ENCODE measurements around the gene RAPGEF4.

RAPGEF4 gene

DNA sequence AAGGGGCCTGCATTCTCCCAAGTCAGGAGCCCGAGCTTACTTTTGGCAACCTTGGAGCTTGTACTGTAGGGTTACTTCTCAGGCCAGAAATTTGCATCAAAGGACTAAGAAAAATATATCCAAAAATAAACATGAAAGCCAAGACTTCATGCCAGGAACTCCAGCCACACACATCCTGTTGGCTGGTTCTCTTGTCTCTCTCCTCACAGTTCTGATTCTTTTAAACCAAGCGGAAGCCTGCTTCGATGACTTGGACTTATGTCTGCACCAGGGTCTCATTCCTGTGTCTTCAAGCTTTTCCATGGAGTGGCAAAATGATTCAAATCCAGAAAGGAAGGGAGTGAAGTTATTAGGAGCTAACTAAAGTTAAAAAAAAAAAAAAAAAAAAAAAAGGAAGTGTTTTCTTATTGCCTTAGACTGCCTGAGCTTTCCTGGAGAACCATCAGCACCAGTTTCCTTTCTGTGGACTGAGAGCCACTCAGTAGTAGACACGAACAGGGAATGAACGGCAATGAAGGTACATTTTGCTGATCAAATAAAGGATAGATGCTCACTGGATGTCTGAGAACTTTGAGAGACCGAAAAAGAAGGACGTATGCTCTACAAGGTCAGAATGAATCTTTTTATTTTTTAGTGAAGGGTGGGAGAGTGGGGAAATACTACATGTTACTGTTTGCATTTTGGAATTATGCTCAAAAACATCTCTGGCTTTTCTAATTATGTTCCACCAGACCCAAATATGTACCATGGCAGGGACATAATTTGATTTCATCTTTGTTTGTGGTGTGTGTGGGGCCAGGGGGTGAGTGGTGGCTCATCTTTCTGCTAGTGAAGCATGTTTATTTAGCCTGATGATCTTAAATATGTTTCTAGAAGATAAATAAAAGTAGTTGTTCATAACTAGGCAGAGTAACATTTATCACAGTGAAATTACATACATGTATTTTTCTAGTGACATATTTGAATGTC, 86.0 kb downstream of the RAPGEF4 start:
- ATAC-seq (ENCODE audit: insufficient read depth, low read depth) (no peak), DNase-seq (no peak)
- Histone ChIP-seq H3K79me2 (ENCODE audit: insufficient read depth, low read length) (no peaks in the 10 kb centered on the region), H3K27me3 (ENCODE audit: insufficient read depth, low read length, poor library complexity) (peaks cover 10% of the 10 kb centered on the region), H2AFZ (ENCODE audit: low read depth, low read length) (no peak overlapping the region), H3K36me3 (ENCODE audit: insufficient read depth, low read length) (no peaks in the 10 kb centered on the region), H3K9ac (ENCODE audit: low read depth, low read length) (no peak overlapping the region), H3K4me2 (ENCODE audit: insufficient read depth, low read length) (no peak overlapping the region), H3K9me3 (ENCODE audit: insufficient read depth, low read length, severe bottlenecking) (no peaks in the 10 kb centered on the region), H4K20me1 (ENCODE audit: insufficient read depth, low read length) (no peaks in the 10 kb centered on the region), H3K4me1 (ENCODE audit: insufficient read depth, low read length) (no peaks in the 10 kb centered on the region), H3K27ac (ENCODE audit: low read length) (no peak overlapping the region), H3K4me3 (ENCODE audit: low read depth in 1 of 2, low read length in 2 of 2) (no peak overlapping the region)
- TF ChIP-seq, protein P1, sequence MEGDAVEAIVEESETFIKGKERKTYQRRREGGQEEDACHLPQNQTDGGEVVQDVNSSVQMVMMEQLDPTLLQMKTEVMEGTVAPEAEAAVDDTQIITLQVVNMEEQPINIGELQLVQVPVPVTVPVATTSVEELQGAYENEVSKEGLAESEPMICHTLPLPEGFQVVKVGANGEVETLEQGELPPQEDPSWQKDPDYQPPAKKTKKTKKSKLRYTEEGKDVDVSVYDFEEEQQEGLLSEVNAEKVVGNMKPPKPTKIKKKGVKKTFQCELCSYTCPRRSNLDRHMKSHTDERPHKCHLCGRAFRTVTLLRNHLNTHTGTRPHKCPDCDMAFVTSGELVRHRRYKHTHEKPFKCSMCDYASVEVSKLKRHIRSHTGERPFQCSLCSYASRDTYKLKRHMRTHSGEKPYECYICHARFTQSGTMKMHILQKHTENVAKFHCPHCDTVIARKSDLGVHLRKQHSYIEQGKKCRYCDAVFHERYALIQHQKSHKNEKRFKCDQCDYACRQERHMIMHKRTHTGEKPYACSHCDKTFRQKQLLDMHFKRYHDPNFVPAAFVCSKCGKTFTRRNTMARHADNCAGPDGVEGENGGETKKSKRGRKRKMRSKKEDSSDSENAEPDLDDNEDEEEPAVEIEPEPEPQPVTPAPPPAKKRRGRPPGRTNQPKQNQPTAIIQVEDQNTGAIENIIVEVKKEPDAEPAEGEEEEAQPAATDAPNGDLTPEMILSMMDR (IDR thresholded peaks at IDR 0.05; ENCODE audit: borderline replicate concordance, extremely low read depth, low read length, poor library complexity, severe bottlenecking): no peak
- no peak for TF ChIP-seq EZH2 (IDR thresholded peaks at IDR 0.05; ENCODE audit: borderline replicate concordance, low read depth, low read length, severe bottlenecking)

DNA sequence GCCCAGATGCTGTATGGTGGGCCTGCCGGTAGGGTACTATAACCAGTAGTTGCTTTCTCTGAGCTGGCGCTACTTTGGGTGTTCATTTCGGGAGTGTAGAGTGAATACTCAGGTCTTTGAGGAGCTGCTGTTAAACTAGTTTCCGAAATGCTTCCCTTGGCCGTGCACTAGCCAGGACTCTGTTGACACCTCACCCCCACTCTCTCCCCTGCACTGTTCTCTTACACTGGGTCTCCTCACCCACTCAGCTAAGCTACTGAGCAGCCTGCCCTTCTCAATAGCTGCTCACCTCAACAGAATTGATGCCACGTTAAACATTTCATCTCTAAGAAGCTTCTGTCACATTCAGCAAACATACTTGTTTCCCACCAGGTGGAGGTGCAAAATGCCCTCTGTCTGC, 86.9 kb downstream of the RAPGEF4 start:
- ATAC-seq (ENCODE audit: insufficient read depth, low read depth) (no peak), DNase-seq (no peak)
- Histone ChIP-seq H3K4me3 (ENCODE audit: low read depth in 1 of 2, low read length in 2 of 2) (no peak overlapping the region), H3K4me1 (ENCODE audit: insufficient read depth, low read length) (no peaks in the 10 kb centered on the region), H3K79me2 (ENCODE audit: insufficient read depth, low read length) (no peaks in the 10 kb centered on the region), H3K27me3 (ENCODE audit: insufficient read depth, low read length, poor library complexity) (peaks cover 15% of the 10 kb centered on the region), H4K20me1 (ENCODE audit: insufficient read depth, low read length) (no peaks in the 10 kb centered on the region), H3K4me2 (ENCODE audit: insufficient read depth, low read length) (no peak overlapping the region), H3K9me3 (ENCODE audit: insufficient read depth, low read length, severe bottlenecking) (no peaks in the 10 kb centered on the region), H2AFZ (ENCODE audit: low read depth, low read length) (no peak overlapping the region), H3K36me3 (ENCODE audit: insufficient read depth, low read length) (no peaks in the 10 kb centered on the region), H3K27ac (ENCODE audit: low read length) (no peak overlapping the region), H3K9ac (ENCODE audit: low read depth, low read length) (no peak overlapping the region)
- TF ChIP-seq, protein P1 (IDR thresholded peaks at IDR 0.05; ENCODE audit: borderline replicate concordance, extremely low read depth, low read length, poor library complexity, severe bottlenecking): no peak
- no peak for TF ChIP-seq EZH2 (IDR thresholded peaks at IDR 0.05; ENCODE audit: borderline replicate concordance, low read depth, low read length, severe bottlenecking)

DNA sequence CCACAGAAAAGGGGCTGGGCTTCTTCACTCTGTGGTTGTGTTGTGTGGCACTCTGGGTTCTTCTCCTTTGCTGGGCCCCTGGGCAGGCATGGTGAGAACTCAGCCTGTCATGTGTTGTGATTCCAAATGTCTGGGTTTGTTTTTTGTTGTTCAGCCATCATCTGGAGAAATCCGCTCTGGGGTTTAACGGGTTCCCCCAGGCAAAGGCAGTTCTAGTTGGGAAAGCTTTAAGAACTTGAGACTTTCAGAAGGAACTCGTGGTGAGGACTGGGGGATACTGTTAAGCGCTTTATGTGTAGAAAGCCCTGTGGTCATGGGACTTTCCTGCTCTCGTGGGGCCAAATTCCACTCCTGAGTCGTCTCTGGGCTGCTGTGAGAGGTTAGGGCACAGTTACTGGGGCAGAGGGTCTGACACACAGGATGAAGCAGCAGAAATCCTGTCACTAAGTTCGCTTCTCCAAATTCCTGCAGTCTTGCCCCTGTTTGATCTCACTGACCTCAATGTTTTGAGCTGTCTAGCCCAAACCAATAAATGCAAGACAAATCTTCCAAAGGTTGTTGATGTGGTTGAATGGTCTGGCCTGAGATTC, 87.7 kb downstream of the RAPGEF4 start:
- DNase-seq: no peak
- Histone ChIP-seq H3K27ac (ENCODE audit: low read length) (no peak overlapping the region), H3K36me3 (ENCODE audit: insufficient read depth, low read length) (no peaks in the 10 kb centered on the region), H3K79me2 (ENCODE audit: insufficient read depth, low read length) (no peaks in the 10 kb centered on the region), H3K4me2 (ENCODE audit: insufficient read depth, low read length) (no peak overlapping the region), H3K4me3 (ENCODE audit: low read depth in 1 of 2, low read length in 2 of 2) (no peak overlapping the region), H2AFZ (ENCODE audit: low read depth, low read length) (no peak overlapping the region), H3K27me3 (ENCODE audit: insufficient read depth, low read length, poor library complexity) (peaks cover 15% of the 10 kb centered on the region), H3K9me3 (ENCODE audit: insufficient read depth, low read length, severe bottlenecking) (no peaks in the 10 kb centered on the region), H3K4me1 (ENCODE audit: insufficient read depth, low read length) (no peaks in the 10 kb centered on the region), H3K9ac (ENCODE audit: low read depth, low read length) (no peak overlapping the region), H4K20me1 (ENCODE audit: insufficient read depth, low read length) (no peaks in the 10 kb centered on the region)
- ATAC-seq (ENCODE audit: insufficient read depth, low read depth): no peak
- TF ChIP-seq, protein P1 (IDR thresholded peaks at IDR 0.05; ENCODE audit: borderline replicate concordance, extremely low read depth, low read length, poor library complexity, severe bottlenecking): no peak
- no peak for TF ChIP-seq EZH2 (IDR thresholded peaks at IDR 0.05; ENCODE audit: borderline replicate concordance, low read depth, low read length, severe bottlenecking)

All from DND-41 (cell line).